ENCODE measurements around the gene SSBP3. TPM values are rescaled to one million over a fixed set of nuclear protein-coding genes. Genes with fewer than 3 reads are reported as not detected.

Gene SSBP3
- total and polyA plus RNA-seq, 9 of the 15 experiments (the other 6 are each of a cell fraction or from before 2014, with no cell fraction given) = 8.7 to 108 (median 33.8) TPM

DNA sequence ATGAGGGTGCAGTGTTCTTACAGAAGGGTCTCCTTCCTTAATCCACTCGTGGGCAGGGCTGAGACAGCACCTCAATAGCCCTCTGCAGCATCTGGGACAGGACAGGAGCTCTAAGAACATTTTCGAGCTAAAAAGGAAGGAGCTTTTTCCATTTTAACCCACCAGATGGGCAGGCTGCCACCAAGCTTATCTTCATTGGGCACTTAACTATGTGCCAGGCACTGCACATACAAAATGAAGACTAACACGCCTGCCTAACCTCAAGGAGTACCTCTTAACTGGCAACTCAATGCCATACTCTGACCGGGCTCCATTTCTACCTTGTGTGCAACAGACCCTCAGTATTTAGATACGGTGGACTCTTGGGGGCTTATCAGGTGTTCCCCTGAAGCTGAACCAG is 48.2 kb downstream of the SSBP3 start:
- BruUV-seq (replicated peaks) = no TSS peak
- Histone ChIP-seq H3K27ac (ENCODE audit: extremely low read depth, low read depth, low read length) (no peak overlapping the region), H2AFZ (ENCODE audit: low read depth, low read length) (no peak overlapping the region), H3K4me2 (ENCODE audit: insufficient read depth, low read length) (no peak overlapping the region), H3K27me3 (ENCODE audit: control insufficient read depth in 2 of 2, insufficient read depth in 2 of 2, low read length in 2 of 2) (no peaks in the 10 kb centered on the region), H3K4me1 (replicated peaks in 1 of 2; ENCODE audit: control insufficient read depth in 2 of 2, insufficient read depth in 2 of 2, low read length in 2 of 2) (peaks cover 41 to 59% of the 10 kb centered on the region in 2 experiments), H3K9me3 (replicated peaks; ENCODE audit: control insufficient read depth, insufficient read depth, low read depth, low read length) (no peaks in the 10 kb centered on the region), H3K9me1 (ENCODE audit: control insufficient read depth, insufficient read depth, low read length) (peaks cover 16% of the 10 kb centered on the region), H3K9ac (ENCODE audit: insufficient read depth in 1 of 2, low read depth in 2 of 2, low read length in 2 of 2) (no peak overlapping the region), H3K36me3 (ENCODE audit: control insufficient read depth, insufficient read depth, low read length) (peaks cover 33% of the 10 kb centered on the region; the same call in 2 of the 3 replicates), H4K20me1 (replicated peaks; ENCODE audit: control insufficient read depth, insufficient read depth, low read length) (peaks cover 60% of the 10 kb centered on the region), H3K79me2 (ENCODE audit: control insufficient read depth, insufficient read depth, low read length) (peaks cover 92% of the 10 kb centered on the region), H3K4me3 (no peak overlapping the region)
- TF ChIP-seq, protein P1, sequence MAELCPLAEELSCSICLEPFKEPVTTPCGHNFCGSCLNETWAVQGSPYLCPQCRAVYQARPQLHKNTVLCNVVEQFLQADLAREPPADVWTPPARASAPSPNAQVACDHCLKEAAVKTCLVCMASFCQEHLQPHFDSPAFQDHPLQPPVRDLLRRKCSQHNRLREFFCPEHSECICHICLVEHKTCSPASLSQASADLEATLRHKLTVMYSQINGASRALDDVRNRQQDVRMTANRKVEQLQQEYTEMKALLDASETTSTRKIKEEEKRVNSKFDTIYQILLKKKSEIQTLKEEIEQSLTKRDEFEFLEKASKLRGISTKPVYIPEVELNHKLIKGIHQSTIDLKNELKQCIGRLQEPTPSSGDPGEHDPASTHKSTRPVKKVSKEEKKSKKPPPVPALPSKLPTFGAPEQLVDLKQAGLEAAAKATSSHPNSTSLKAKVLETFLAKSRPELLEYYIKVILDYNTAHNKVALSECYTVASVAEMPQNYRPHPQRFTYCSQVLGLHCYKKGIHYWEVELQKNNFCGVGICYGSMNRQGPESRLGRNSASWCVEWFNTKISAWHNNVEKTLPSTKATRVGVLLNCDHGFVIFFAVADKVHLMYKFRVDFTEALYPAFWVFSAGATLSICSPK (IDR thresholded peaks at IDR 0.05; ENCODE audit: borderline replicate concordance) = no peak
- TF ChIP-seq PRPF4 (IDR thresholded peaks at IDR 0.05; ENCODE audit: insufficient read depth, low read depth, low read length, poor library complexity, severe bottlenecking) (no peak), FOXJ3 (CRISPR knock-in tag; IDR thresholded peaks at IDR 0.05) (no peak), CREM (IDR thresholded peaks at IDR 0.05; ENCODE audit: low read depth) (no peak)
- ATAC-seq = no peak
- intact Hi-C loops (cut with micrococcal nuclease) (loop anchor here (2.0 to 5.0 kb wide), 3 partner anchors 46 to 86 kb away; partner anchors contain the start of gene SSBP3), in situ Hi-C loops (cut with MboI) (no loop called here)
- POLR2A ChIA-PET = interaction anchor here (0.7 to 3.2 kb wide), 2 partner anchors 10 to 220 kb away, joined by 3 to 16 read pairs; no protein-coding TSS in a partner anchor
- FAIRE-seq = no peak
- WGBS (ENCODE audit: insufficient coverage, low coverage, missing lambda C conversion rate) = 72% methylated on average over 5 of the region's 5 CpGs
- CTCF ChIA-PET (ENCODE audit: low intra/inter-chr PET ratio) = no interaction called here
- DNase-seq (ENCODE audit: extremely low read depth in 1 of 4, low spot score in 3 of 4) = no peak
